Astrocyte of the cerebellum (primary cell): ENCODE measurements around the gene MAP3K15.
A peak's percentile ranks its signal among the peaks of the same experiment; 100 is the strongest.

Source experiments
- DNase-seq: peaks from one replicate; pipeline ENCODE4 v3.0.0-alpha.2; 2011; ENCODE audit warnings: low read depth
- H3K4me3 ChIP-seq: 2 replicates; pipeline ENCODE4 v1.5.1; 2011; ENCODE audit warnings: mild to moderate bottlenecking, low read depth, low read length, moderate library complexity
- in situ Hi-C: cut with HindIII; loops from 2 replicates; pipeline ENCODE4 v1.10.0; 2017; ENCODE audit warnings: low sequenced_read_pairs
- TF ChIP-seq, protein P1 (sequence below): IDR thresholded peaks from 2 replicates; pipeline ENCODE4 v1.5.1; 2012; ENCODE audit warnings: low read length, low read depth, moderate library complexity, mild to moderate bottlenecking; ENCODE audit errors: missing control alignments

The MAP3K15 gene

DNA sequence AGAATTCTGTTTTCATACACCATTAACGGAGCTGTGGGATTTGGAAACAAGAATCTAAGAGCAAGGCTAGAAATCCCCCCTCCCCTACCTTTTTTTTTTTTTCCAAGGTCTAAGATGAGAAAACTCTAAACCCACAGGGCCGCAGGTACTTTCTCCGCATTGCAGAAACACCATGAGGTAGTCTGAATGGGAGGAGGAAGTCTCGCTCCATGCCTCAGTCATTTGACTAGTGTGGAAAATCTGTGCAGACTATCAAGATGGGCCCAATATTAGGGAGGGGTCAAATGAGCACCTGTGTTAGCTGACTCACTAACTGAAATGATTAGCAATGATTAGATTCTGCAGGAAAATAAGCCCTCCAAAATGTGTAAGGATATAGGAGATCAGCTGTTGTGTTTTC, 40.9 kb upstream of the MAP3K15 start:
- no peak overlapping the region for H3K4me3 ChIP-seq
- TF ChIP-seq, protein P1, sequence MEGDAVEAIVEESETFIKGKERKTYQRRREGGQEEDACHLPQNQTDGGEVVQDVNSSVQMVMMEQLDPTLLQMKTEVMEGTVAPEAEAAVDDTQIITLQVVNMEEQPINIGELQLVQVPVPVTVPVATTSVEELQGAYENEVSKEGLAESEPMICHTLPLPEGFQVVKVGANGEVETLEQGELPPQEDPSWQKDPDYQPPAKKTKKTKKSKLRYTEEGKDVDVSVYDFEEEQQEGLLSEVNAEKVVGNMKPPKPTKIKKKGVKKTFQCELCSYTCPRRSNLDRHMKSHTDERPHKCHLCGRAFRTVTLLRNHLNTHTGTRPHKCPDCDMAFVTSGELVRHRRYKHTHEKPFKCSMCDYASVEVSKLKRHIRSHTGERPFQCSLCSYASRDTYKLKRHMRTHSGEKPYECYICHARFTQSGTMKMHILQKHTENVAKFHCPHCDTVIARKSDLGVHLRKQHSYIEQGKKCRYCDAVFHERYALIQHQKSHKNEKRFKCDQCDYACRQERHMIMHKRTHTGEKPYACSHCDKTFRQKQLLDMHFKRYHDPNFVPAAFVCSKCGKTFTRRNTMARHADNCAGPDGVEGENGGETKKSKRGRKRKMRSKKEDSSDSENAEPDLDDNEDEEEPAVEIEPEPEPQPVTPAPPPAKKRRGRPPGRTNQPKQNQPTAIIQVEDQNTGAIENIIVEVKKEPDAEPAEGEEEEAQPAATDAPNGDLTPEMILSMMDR: no peak
- in situ Hi-C loops: no loop called here
- no peak for DNase-seq

- no peak for DNase-seq
- in situ Hi-C loops: no loop called here
- no peak overlapping the region for H3K4me3 ChIP-seq
- TF ChIP-seq, protein P1: no peak
Measured at GRCh38 chrX:19555683-19556082, 40.4 kb upstream of the MAP3K15 start.

DNA sequence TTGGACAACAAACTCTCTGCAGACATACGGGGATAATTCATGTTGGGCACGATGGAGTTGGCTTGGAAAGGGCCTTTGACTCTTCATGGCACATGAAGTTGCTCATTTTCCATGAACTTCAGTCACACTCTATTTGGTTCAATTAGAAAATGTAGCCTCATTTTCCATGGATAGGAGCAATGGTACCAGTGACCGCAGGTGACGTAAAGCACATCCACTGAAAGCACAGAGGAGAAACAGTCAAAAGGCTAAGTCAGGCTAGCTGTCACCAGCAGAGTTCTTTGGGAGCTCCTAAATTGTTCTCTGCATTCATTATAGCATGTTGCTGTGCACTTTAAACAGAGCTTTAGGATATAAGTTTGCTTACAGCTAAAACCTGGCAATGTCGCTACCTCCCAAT, 39.9 kb upstream of the MAP3K15 start:
- H3K4me3 ChIP-seq: no peak overlapping the region
- in situ Hi-C loops: no loop called here
- TF ChIP-seq, protein P1: no peak
- DNase-seq: no peak

DNA sequence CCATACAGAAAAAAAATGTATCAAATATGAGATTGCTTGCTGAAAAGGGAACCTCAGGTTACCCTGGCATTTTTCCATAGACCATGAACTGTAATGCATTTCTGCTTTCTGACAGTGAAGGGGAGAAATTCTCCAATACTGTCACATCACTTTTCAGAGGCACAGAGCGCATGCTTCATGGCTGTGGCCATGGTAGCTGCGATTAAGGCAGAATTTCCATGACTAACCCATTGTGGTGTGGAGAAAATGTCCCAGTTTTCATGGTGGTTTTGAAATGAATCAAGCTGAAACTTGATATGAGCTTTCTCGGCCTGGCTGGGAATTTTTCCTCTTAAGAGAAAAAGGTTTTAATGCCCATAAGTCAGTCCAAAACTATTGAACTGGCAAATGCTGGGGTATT, 39.5 kb upstream of the MAP3K15 start:
- DNase-seq: peak; percentile 85
- in situ Hi-C loops: no loop called here
- TF ChIP-seq, protein P1: no peak
- H3K4me3 ChIP-seq: no peak overlapping the region

DNA sequence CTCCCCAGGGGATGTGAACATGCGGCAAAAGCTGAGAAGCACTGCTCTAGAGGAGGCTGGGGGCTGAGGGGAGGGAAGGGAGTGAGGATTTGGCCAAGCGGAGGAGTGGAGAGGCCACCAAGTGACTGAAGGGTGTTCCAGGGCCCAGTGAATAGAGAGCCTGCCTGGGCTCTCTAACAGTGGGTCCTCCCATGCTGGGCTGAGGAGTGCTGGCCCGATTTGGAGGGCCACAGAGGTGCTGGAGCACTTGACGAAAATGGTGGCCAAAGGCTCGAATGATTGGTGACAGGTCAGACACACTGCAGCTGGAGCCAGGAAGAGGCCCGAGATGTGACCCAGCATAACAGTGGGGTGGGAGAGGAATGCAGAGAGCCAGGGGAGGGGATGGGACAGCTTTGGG, 37.5 kb upstream of the MAP3K15 start:
- DNase-seq: no peak
- TF ChIP-seq, protein P1: no peak
- in situ Hi-C loops: no loop called here
- H3K4me3 ChIP-seq: no peak overlapping the region

DNA sequence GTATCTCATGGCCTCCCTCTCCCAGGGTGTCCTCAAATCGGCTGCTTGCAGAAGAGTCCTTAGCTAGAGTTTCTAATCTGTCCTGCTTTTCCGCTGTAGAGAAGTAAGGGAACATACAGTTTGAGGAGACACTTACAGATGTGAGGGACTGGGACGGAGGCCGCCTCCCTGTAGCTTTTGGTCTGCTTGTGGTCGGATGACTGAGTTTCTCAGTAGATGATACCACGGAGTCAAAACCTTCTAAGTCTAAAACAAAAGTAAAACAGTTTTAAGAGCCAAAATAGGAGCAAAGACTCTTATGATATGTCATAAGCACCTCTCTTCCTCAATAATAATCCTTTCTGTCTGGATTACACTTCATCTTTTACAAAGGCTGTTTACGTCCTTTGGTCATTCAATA, 34.5 kb upstream of the MAP3K15 start:
- TF ChIP-seq, protein P1: no peak
- H3K4me3 ChIP-seq: no peak overlapping the region
- DNase-seq: no peak
- in situ Hi-C loops: no loop called here

- TF ChIP-seq, protein P1: no peak
- H3K4me3 ChIP-seq: no peak overlapping the region
- no peak for DNase-seq
- in situ Hi-C loops: no loop called here
Measured at GRCh38 chrX:19548934-19549333, 33.6 kb upstream of the MAP3K15 start.
